Measurements from ENCODE around the gene GPR78.
"Not testable (repeated sequence)": the region's sequence is repeated elsewhere in the genome, so short reads cannot be mapped to it uniquely, and the experiment has no call there.

Gene GPR78

DNA sequence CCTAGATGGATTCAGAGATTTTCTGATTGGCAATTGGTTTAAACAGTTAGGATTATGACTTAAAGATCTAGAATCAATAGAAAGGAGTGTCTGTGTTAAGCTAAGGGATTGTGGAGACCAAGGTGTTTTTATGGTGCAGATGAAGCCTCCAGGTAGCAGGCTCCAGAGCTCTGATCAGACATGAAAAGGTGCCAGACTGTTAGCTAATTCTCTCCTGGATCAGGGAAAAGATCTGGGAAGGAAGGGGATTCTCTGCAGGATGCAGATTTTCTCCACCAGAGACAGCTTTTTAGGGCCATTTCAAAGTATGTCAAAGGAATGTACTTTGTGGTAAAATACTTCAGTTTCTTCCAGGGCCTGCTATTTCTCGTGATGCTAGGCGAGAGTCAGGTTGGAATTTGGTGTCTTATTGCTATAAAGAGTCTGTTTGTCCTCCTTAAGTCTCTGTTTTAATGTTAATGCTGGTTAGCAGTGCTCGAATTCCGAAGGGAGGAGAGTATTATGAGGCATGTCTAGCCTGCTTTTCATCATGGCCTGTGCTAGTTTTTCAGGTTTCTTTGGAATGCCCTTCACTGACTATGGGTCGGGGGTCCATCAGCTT is 12.0 kb upstream of the GPR78 start:
- TF ChIP-seq, protein P1, sequence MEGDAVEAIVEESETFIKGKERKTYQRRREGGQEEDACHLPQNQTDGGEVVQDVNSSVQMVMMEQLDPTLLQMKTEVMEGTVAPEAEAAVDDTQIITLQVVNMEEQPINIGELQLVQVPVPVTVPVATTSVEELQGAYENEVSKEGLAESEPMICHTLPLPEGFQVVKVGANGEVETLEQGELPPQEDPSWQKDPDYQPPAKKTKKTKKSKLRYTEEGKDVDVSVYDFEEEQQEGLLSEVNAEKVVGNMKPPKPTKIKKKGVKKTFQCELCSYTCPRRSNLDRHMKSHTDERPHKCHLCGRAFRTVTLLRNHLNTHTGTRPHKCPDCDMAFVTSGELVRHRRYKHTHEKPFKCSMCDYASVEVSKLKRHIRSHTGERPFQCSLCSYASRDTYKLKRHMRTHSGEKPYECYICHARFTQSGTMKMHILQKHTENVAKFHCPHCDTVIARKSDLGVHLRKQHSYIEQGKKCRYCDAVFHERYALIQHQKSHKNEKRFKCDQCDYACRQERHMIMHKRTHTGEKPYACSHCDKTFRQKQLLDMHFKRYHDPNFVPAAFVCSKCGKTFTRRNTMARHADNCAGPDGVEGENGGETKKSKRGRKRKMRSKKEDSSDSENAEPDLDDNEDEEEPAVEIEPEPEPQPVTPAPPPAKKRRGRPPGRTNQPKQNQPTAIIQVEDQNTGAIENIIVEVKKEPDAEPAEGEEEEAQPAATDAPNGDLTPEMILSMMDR (IDR thresholded peaks at IDR 0.05; ENCODE audit: low read depth, low read length): no peak
- no peak overlapping the region for H3K4me3 ChIP-seq (ENCODE audit: low read depth, low read length)

DNA sequence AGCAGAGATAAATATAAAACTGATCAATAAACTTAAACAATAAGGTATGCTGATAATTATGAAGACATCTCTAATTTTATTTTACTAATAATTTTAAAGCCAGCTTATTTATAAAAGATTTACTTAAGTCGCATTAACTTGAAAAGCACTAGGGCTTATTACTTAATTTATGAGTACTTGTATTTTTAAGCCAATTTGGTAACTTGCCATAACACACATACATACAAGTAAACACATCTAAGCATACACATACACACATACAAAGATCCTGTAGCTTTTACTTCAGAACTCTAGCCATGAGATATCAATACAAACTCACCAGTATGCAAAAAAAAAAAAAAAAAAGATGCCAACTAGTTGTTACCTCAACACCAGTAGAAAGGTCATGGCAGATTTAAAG is 10.0 kb upstream of the GPR78 start:
- TF ChIP-seq, protein P1 (IDR thresholded peaks at IDR 0.05; ENCODE audit: low read depth, low read length): no peak
- H3K4me3 ChIP-seq (ENCODE audit: low read depth, low read length): no peak overlapping the region

DNA sequence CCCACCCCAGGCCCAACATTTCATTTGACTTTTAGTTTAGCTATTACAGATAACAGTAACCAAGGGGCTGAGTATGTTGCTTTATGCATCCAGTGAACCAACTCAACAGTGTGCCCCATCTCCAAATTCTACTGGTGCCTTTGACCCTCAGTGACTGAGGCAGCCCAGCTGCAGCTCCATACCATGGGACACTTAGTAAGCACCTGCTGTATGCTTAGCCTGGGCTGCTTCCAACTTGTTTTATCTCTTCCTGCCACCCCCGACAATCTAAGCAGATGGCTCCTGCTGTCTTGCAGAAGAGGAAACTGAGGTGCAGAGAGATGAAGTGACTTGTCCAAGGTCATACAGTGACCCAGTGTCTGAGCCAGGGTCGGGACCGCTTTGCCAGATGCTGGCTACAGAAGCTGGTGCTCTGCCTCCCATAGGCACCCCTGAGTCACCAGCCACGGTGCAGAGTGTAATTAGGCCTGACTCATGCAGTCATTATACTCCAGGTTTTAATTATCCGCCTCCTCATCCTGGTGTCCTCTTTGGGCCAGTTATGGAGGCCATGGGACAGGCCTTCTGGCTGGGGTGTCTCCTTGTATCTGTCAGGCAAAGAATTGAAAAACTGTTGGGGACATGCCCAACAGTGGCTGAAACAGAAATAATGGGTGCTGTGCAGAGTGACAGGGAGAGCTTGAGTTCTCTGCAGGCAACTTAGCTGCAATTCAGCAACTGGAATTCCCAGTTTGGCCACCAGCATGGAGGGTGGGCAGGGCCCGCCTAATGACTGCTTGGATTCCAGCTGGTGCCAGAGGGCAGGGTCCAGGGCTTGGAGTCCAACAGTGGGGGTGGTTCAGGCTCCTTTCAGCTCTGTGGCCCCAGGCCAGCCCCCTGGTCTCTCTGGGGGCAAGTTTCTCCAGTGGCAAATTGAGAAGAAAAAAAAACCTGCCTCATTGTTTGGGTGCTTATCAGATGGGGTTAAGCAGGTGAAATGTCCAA is 8.2 kb upstream of the GPR78 start:
- no peak overlapping the region for H3K4me3 ChIP-seq (ENCODE audit: low read depth, low read length)
- TF ChIP-seq, protein P1 (IDR thresholded peaks at IDR 0.05; ENCODE audit: low read depth, low read length): no peak

DNA sequence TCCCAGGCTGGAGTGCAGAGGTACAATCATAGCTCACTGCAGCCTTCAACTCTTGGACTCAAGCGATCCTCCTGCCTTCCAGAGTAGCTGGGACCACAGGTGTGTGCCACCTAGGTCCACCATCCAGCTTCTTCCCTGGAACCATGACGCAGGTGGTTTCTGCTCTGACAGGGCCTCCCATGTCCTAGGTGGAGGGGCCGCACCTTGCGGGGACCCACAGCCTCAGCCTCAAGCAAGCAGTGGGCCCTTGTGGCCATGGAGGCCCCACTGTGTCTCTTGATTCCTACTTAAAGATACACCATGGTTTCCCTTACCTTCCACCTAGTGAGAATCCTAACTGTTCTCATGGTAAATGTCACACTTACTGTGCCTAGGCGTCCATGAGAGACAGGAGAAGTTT is 6.9 kb upstream of the GPR78 start:
- TF ChIP-seq, protein P1 (IDR thresholded peaks at IDR 0.05; ENCODE audit: low read depth, low read length): no peak
- no peak overlapping the region for H3K4me3 ChIP-seq (ENCODE audit: low read depth, low read length)

DNA sequence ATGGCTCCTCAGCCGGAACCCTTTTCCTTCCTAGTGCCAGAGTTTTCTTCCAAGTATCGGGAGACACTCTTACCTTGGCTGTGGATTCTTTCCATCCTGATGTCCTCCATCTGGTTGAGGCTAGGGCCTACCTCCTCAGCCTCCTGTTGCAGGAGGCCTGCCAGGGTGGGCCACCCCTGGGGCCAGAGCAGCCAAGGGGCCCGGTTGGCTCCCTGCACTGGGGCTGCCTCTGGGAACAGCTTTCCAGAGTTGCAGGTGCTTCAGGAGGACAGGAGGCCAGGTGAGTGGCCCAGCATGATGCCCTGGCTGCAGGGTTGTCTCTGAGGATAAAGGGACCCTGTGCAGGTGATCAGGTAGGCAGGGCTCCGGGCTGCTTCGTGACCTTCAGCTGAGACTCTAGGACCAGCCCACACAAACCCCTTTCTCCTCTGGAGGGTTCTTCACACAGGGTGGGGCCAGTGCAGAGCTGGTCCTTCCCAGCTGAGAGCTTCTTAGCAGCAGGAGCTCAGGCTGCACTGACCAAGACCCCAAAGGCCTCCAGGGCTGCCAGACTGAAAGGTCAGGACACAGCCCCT is 5.3 kb upstream of the GPR78 start:
- no peak overlapping the region for H3K4me3 ChIP-seq (ENCODE audit: low read depth, low read length)
- TF ChIP-seq, protein P1 (IDR thresholded peaks at IDR 0.05; ENCODE audit: low read depth, low read length): no peak

DNA sequence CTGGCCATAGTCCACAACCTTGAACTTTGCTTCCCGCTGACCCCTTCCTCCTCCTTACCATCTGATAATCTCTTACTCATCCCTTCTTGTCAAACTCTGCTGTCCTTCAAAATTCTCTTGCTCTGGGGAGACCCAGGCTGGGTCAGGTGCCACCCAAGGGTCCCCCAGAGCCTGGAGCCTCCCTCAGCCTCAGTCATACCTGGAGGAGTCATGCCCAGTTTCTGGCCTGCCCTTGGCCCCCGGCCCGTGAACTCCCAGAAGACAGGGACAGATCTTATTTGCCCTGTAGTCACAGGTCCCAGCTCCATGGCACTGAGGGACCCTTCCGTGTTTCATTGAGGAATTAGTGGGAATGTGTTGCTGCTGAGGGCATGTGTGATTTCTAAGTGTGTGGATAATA is 4.7 kb upstream of the GPR78 start:
- TF ChIP-seq, protein P1 (IDR thresholded peaks at IDR 0.05; ENCODE audit: low read depth, low read length): no peak
- no peak overlapping the region for H3K4me3 ChIP-seq (ENCODE audit: low read depth, low read length)

DNA sequence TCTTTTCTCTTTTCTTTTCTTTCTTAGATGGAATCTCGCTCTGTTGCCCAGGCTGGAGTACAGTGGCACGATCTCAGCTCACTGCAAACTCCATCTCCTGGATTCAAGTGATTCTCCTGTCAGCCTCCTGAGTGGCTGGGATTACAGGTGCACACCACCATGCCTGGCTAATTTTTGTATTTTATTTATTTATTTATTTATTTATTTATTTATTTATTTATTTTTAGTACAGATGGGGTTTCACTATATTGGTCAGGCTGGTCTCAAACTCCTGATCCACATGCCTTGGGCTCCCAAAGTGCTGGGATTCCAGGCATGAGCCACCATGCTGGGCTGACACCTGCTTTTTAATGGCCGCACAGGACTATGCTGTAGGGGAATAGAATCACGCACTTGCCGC is 3.6 kb upstream of the GPR78 start:
- not testable (repeated sequence) for H3K4me3 ChIP-seq (ENCODE audit: low read depth, low read length)
